Occipital lobe (tissue), 2 donors: ENCODE data around the gene ELOF1. TPM values are rescaled to one million over a fixed set of nuclear protein-coding genes. Genes with fewer than 3 reads are reported as not detected.
"Not testable (repeated sequence)": the region's sequence is repeated elsewhere in the genome, so short reads cannot be mapped to it uniquely, and the experiment has no call there.

Experiments
- DNase-seq: peaks from one replicate; lab custom pipeline; 2025; lab: John Stamatoyannopoulos, UW
- total RNA-seq: library from RNA; depleted of rRNA; stranded (reverse); fragments of >200 nt; gene quantifications from one replicate; pipeline ENCODE4 v1.2.3, GENCODE V29; 2014

The ELOF1 gene
- 14.2 TPM for total RNA-seq

DNA sequence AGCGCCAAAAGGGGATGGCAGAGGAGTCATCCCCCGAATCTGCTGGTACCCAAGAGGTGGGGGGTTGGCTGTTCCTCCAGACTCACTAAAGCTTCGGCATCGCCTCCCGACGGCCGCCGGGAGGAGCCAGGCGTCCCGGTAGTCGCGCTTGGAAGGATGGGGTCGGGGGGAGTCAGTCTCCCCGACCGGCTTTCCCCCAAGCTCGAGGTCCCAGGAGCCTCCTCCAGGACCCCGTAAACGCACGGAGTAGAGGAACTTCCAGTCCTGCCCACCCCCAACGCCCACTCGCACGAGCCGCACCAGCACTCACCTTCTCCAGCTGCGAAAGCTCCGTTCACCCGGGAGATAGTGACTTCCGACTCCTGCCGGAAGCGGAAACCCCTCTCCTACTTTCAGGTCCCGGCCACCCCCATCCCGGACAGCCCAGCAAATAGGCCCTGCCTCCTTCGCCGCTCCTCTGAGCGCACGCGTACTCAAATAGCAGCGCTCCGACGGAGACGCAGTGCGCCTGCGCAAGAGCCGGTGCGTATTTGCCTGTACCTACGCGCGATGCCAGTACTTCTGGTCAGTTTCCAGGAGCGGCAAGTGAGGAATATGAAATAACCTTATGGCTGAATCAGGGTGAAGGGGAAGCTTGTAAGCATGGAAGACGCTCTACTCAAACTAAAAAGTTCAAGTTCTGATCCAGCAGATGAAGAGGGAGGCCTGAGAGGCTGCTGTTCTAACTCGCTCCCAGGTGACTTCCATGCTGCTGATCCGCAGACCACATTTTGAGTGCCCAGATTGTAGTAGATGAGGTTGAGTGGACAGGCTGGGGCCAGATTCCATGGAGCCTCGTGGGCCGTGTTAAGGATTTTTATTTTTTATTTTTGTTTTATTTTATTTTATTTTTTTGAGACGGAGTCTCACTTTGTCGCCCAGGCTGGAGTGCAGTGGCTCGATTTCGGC is at the start of gene ELOF1:
Gene ELOF1, minus strand, starts transcription at position 350 of the 948 bp plus-strand sequence. CDS start 4,883 bp downstream, outside the sequence.
- peak; percentile 96 for DNase-seq

DNA sequence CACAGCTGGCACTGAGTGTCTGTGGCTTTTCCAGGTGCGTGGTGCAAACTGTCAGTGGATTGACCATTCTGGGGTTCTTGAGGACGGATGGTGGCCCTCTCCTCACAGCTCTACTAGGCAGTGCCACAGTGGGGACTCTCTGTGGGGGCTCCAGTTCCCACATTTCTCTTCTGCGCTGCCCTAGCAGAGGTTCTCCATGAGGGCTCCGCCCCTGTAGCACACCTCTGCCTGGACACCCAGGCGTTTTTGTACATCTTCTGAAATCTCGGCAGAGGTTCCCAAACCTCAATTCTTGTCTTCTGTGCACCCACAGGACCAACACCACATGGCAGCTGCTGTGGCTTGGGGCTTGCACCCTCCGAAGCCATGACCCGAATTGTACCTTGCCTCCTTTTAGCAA is 47.5 kb upstream of the ELOF1 start:
- DNase-seq, result no peak

GRCh38 chr19:11599704-11600103 is 40.7 kb upstream of the ELOF1 start:
- not testable (repeated sequence) for DNase-seq

DNA sequence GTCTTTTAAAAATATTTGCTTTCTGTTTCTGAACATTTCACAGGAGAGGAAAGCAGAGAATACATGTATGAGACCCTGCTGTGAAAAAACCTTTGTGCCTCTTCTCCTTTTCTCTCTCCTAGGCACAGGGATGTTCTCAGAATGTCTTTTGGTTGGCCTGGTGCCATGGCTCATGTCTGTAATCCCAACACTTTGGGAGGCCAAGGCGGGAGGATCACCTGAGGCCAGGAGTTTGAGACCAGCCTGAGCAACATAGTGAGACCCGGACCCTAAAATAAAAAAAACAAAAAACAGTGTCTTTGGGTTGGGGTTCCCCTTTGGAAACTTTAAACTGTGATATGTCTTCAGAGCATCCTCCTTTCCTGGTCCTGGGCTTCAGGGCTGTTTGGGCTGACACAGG is 39.7 kb upstream of the ELOF1 start:
- DNase-seq, result no peak

DNA sequence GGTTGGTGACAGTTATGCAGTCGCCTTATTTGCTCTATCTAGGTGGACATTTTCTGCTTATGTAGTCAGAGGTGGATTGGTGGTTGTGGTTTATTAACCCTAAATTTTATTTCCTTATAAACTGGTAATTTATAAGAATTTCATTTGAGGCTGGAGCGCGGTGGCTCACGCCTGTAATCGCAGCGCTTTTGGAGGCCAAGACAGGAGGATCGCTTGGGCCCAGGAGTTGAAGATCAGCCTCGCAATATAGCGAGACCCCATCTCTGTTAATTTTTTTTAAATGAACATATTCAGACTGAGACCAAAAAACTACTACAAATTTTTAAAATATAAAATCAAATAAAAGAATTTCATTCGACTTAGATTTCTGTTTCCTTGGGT is 39.1 kb upstream of the ELOF1 start:
- no peak for DNase-seq

DNA sequence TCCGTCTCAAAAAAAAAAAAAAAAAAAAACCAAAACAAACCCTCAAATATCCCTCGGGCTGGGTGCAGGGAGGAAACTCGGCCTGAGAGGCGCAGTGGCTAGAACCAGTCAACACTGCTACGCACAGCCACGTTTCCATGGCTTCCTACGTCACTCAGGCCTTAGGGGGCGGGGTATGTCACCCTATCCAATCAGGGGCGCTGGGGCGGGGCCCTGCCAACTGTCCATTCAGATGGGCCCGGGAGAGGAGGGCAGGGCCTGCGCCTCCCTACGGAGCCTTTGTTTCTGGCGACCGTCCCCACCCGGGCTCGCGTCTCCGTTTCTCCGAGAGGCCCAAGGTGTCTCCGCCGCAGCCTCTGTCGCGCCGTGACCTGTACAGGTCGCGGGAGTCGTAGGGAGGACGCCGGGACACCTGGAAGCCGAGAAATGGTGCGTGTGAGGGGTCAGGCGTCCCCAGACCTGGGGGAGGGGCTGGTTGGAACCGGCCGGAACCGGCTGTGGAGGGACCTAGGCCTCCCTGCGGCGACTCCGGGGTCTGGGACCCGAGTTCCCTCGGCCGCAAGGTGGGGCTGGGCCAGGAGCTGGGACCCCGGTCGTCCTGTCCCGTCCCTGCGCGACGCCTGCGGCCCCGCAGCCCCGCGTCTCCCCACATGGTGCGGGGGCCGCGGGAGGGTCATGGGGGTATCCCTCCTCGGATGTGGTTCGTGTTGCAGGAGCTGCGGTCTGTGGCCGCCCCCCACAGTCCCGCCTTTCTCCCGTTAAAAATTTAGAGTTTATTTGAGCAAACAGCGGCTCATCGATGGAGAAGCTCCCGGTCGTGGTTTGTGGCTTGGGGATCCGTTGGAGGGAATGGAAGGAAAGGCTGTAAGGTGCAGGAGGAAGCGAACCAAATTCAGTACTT is 38.4 kb upstream of the ELOF1 start, which contains the start of gene ZNF627:
Gene ZNF627, plus strand, starts transcription at position 282 of the 901 bp plus-strand sequence. Its CDS starts 145 bp downstream, at position 427.
- DNase-seq, result peak; percentile 96

DNA sequence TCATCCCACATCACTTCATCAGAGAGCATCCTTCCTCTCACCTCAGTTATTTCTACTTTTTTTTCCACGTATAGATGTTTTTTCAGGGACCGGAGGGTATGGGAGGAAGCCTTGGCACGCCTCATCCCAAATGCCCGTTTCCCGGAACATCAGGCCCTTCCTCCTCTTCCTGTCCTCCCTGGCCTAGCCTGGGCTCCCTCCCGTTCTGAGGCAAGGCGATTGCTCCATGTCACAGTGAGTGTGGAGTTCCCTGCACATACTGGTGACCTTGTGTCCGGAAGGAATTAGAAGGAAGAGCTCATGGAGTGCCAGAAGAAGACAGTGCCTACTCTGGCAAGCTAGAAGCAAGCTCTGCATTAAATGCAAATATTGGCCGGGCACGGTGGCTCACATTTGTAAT is 37.1 kb upstream of the ELOF1 start:
- no peak for DNase-seq

- no peak for DNase-seq
These were observed 35.1 kb upstream of the ELOF1 start for GRCh38 chr19:11594084-11594483.

DNA sequence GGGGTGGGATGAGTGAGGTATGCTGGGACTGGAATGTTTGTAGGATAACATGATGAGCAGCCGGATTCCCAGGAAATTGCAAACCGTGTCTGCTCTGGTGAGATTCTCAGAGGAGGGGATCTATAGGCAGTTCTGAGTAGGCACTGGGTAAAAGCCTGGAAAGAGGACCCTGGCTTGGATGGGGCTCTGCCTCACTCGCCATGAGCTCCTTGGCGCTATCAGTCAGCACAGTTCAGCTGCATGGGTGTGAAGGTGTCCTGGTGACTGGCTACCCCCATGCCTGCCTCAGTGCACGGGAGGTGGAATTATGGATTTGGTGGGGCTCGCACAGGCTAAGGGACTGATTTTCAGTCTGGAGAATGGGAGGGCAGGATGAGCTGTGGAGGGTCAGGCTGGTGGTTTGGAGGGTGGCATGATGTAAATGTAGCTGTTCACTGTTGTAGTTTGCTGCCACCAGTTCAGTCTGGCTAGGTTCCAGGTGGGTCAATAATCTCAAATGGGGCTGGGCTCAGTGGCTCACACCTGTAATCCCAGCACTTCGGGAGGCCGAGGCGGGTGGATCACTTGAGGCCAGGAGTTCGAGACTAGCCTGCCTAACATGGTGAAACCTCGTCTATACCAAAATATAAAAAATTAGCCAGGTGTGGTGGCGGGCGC is 29.1 kb upstream of the ELOF1 start:
- no peak for DNase-seq

DNA sequence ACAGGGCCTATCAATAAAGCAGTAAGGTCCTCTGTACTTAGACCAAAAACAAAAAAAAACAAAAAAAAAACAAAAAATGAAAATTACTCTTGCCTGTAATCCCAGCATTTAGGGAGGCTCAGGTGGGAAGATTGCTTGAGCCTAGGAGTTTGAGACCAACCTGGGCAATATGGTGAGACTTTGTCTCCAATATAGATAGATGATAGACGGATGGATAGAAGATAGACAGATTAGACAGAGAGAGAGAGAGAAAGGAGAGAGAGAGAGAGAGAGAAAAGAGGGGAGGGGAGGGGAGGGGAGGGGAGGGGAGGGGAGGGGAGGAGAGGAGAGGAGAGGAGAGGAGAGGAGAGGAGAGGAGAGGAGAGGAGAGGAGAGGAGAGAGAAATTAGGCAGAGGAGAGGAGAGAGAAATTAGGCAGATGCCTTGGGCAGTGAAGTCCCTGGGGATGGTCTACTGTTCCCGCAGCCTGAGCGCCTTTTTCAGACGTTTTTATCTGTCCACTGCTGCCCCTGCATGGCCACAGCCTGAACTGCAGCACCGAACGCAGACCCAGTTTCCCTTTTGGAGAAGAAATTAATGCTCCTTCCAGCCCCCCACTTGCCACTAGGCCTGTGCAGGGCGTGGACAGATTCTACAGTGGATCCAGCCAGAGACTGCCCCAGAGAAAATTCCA is 28.4 kb upstream of the ELOF1 start:
- DNase-seq, result peak; percentile 42

DNA sequence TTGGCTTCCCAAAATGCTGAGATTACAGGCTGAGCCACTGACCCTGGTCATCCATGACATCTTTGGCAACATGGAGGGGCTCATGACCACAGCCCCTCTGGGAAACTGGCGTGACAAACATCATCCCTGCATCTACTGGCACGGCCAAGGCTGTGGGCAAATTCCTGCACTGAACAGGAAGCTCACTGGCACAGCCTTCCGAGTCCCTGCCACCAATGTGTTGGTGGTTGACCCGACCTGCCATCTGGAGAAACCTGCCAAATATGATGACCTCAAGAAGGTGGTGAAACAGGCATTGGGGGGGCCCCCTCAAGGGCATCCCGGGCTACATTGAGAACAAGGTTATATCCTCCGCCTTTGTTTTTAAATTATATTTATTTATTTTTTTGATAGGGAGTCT is 27.3 kb upstream of the ELOF1 start:
- no peak for DNase-seq

DNA sequence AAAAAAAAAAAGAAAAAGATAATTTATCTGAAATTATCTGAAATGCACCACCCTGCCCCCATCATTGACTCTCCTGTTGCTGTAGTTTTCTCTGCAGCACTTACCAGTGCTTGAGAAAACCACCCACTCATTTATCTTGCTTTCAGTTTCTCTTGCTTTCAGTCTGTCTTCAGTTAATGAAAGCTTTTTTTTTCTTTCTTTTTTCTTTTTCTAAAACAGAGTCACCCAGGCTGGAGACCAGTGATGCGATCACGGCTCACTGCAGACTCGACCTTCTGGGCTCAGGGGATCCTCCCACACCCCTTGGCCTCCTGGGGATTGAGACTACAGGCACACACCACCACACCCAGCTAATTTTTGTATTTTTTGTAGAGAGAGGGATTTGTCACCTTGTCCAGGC is 22.7 kb upstream of the ELOF1 start:
- DNase-seq, result no peak

DNA sequence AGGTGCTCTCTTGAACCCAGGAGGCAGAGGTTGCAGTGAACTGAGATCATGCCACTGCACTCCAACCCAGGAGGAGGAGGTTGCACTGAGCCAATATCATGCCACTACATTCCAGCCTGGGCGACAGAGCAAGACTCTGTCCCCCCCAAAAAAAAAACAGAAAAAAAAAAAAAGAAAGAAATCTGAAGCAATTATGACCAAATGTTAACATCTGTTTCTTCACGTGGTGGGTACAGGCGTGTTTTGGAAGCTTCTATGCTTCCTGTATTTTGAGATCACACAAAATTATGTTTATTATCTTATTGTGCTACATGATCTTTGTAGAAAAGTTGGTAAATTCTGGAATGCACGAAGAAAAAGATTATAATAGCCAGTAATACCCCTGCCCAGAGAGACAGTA is 21.1 kb upstream of the ELOF1 start:
- DNase-seq, result no peak

GRCh38 chr19:11578258-11579142 is 19.5 kb upstream of the ELOF1 start:
- DNase-seq, result no peak

DNA sequence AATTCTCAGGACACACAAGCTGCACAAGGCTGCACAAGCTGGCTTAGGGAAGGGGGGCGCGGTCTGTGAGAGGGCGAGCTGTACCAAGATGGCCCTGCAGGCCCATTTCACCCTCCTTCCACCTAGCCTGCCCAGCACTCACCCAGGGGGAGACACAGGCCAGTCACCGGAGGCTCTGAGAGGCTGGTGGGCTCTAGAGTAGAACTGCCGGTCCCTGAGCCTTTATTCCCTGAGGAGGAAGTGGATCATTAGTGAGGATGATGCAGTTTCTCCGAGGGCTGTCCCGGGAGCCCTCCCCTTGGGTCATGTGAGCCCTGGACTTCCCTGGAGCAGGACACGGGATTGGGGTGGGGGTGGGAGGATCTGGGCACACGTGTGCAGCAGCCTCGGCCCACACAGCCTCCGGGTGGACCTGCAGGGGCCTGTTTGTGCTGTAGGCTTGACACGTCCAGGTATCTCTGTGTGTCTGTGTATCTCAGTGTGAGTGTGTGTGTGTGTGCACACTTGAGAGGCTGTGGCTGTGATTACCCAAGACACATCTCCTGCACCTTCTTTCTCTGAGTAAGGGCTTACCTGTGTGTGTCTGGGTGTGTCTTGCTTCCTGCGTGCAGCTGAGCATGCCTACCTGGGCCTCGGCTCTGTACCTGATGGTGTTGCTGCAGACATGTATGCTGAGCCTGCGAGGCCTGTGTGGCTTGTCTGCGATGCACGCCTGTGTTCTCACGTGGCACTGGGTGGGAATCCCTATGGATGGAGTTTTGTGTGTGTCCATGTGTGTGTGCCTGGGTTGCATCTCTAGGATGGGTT is 18.6 kb upstream of the ELOF1 start, which contains the start of gene ACP5:
Gene ACP5, minus strand, starts transcription at position 195 of the 807 bp plus-strand sequence. CDS start 328 bp downstream, outside the sequence.
- no peak for DNase-seq

DNA sequence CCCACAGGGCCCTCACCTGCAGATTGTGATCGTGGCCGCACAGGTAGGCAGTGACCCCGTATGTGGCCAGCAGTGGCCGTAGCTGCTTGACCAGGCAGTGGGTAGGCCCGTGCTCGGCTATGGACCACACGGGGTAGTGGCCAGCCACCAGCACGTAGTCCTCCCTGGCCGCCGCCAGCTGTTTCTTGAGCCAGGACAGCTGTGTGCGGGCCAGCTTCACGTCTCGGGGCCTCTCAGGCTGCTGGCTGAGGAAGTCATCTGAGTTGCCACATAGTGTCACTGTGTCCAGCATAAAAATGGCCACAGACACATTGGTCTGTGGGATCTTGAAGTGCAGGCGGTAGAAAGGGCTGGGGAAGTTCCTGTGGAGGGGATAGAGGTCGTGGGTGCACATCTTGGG is 17.2 kb upstream of the ELOF1 start:
- no peak for DNase-seq

GRCh38 chr19:11574689-11575088 is 15.7 kb upstream of the ELOF1 start:
- no peak for DNase-seq

DNA sequence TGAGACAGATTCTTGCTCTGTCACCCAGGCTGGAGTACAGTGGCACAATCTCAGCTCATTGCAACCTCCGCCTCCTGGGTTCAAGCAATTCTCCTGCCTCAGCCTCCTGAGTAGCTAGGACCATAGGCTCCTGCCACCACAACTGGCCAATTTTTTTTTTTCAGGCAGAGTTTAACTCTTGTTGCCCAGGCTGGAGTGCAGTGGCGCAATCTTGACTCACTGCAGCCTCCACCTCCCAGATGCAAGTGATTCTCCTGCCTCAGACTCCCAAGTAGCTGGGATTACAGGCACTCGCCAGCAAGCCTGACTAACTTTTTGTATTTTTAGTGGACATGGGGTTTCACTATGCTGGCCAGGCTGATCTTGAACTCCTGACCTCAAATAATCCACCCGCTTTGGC is 14.7 kb upstream of the ELOF1 start:
- DNase-seq, result not testable (repeated sequence)

DNA sequence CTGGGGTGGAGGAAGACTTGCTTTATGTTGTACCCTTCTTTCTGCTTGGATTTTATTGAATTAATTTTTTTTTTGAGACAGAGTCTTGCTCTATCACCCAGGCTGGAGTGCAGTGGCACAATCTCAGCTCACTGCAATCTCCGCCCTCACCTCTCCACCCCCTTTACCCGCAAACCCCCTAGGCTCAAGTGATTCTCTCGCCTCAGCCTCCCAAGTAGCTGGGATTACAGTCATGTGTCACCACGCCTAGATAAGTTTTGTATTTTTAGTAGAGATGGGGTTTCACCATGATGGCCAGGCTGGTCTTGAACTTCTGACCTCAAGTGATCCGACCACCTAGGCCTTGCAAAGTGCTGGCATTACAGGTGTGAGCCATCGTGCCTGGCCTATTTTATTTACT is 14.3 kb upstream of the ELOF1 start:
- DNase-seq, result not testable (repeated sequence)
